Endothelial cell of umbilical vein (primary cell): ENCODE results near the gene PRDX3. TPM values are rescaled to one million over a fixed set of nuclear protein-coding genes. Genes with fewer than 3 reads are reported as not detected.

Experiments
- BruUV-seq: library from RNA; stranded (reverse); fragments of 400-500 nt; replicated peaks from 2 replicates; lab custom pipeline; 2021; lab: Mats Ljungman, UMichigan
- CTCF ChIA-PET: fragments of 300-600, 350-600 bp; sonication (Branson Sonifier 250); formaldehyde crosslinking; loops from one replicate; lab custom pipeline; 2021; ENCODE audit warnings: antibody characterized with exemption, inconsistent platforms; lab: Charles Lee
- POLR2A ChIA-PET: fragments of 300-600, 350-600 bp; sonication (Branson Sonifier 250); formaldehyde crosslinking; loops from one replicate; lab custom pipeline; 2021; ENCODE audit warnings: antibody characterized with exemption, inconsistent platforms; lab: Charles Lee
- DNase-seq: peaks from one replicate; pipeline ENCODE4 v3.0.0-alpha.2; 2011; ENCODE audit warnings: low read depth, low spot score
- FAIRE-seq: peaks from 2 replicates; lab custom pipeline; 2011; peaks lifted over from hg19 to GRCh38; lab: Jason Lieb, UNC
- H2AFZ ChIP-seq: 2 replicates; pipeline ENCODE4 v1.6.0; 2012; ENCODE audit warnings: low read depth, low read length, control low read depth, inconsistent platforms
- H3K27ac ChIP-seq: 2 replicates; pipeline ENCODE4 v1.5.1; 2011; ENCODE audit warnings: low read depth, mild to moderate bottlenecking, control low read depth, low read length, moderate library complexity; ENCODE audit not compliant: insufficient read depth
- H3K27me3 ChIP-seq, 2 experiments: 2 replicates each; pipeline versions ENCODE4 v1.6.0 to v1.6.1; 2011; ENCODE audit warnings: low read length in 2 of 2, mixed read lengths in 1 of 2; ENCODE audit not compliant: control insufficient read depth in 2 of 2, insufficient read depth in 2 of 2
- H3K36me3 ChIP-seq, 2 experiments: 2 replicates in 1 of 2; 3 replicates in 1 of 2; pipeline ENCODE4 v1.5.1; 2011; ENCODE audit warnings: low read length in 2 of 2, mild to moderate bottlenecking in 1 of 2, moderate library complexity in 1 of 2; ENCODE audit not compliant: control insufficient read depth in 2 of 2, insufficient read depth in 2 of 2; ENCODE audit errors: extremely low read depth in 1 of 2
- H3K4me1 ChIP-seq: 3 replicates; pipeline ENCODE4 v1.5.1; 2011; ENCODE audit warnings: mild to moderate bottlenecking, low read length; ENCODE audit not compliant: control insufficient read depth, insufficient read depth; ENCODE audit errors: extremely low read depth
- H3K4me2 ChIP-seq: 2 replicates; pipeline ENCODE4 v1.6.1; 2011; ENCODE audit warnings: low read length, control low read depth, mixed read lengths; ENCODE audit not compliant: insufficient read depth
- H3K4me3 ChIP-seq, 3 experiments: fragments of 200-600 bp in 1 of 3; sonication (generic), shearing (Covaris generic) in 1 of 3; replicated peaks in 1 of 3; 2 replicates each; pipeline ENCODE4 v1.5.1; 2011 to 2016; ENCODE audit warnings: control low read depth in 3 of 3, low read length in 3 of 3, mild to moderate bottlenecking in 2 of 3, inconsistent platforms in 1 of 3, low read depth in 1 of 3, moderate library complexity in 1 of 3; ENCODE audit not compliant: insufficient read depth in 1 of 3
- H3K79me2 ChIP-seq: 2 replicates; pipeline ENCODE4 v1.6.0; 2012; ENCODE audit warnings: low read length, inconsistent platforms; ENCODE audit not compliant: control insufficient read depth, insufficient read depth
- H3K9ac ChIP-seq: replicated peaks from 2 replicates; pipeline ENCODE3; 2011; ENCODE audit warnings: low read length, control low read depth; ENCODE audit not compliant: insufficient read depth; ENCODE audit errors: extremely low read depth
- H3K9me1 ChIP-seq: replicated peaks from 3 replicates; pipeline ENCODE4 v1.6.0; 2011; ENCODE audit warnings: mild to moderate bottlenecking, low read length; ENCODE audit not compliant: control insufficient read depth, insufficient read depth; ENCODE audit errors: extremely low read depth
- H3K9me3 ChIP-seq: replicated peaks from 2 replicates; pipeline ENCODE4 v1.5.1; 2012; ENCODE audit warnings: low read length, inconsistent platforms; ENCODE audit not compliant: control insufficient read depth, insufficient read depth
- H4K20me1 ChIP-seq: replicated peaks from 2 replicates; pipeline ENCODE3; 2011; ENCODE audit warnings: mild to moderate bottlenecking, low read length; ENCODE audit not compliant: control insufficient read depth, insufficient read depth; ENCODE audit errors: extremely low read depth
- EZH2 ChIP-seq: IDR thresholded peaks from 2 replicates; pipeline ENCODE4 v1.6.1; 2012; ENCODE audit warnings: borderline replicate concordance, low read depth, mild to moderate bottlenecking, moderate library complexity, low read length, inconsistent platforms; ENCODE audit not compliant: severe bottlenecking
- FOS ChIP-seq: IDR thresholded peaks from 2 replicates; pipeline ENCODE4 v1.6.1; 2011; ENCODE audit warnings: mild to moderate bottlenecking, low read length, moderate library complexity, borderline replicate concordance; ENCODE audit not compliant: insufficient read depth
- GATA2 ChIP-seq: IDR thresholded peaks from 2 replicates; pipeline ENCODE4 v1.7.0; 2011; ENCODE audit warnings: low read depth, mild to moderate bottlenecking, moderate library complexity, mixed read lengths, low read length; ENCODE audit not compliant: insufficient read length, insufficient read depth
- JUN ChIP-seq: IDR thresholded peaks from 2 replicates; pipeline ENCODE4 v1.6.1; 2011; ENCODE audit warnings: borderline replicate concordance, low read depth; ENCODE audit not compliant: insufficient read length, insufficient read depth
- MYC ChIP-seq: IDR thresholded peaks from one replicate; pipeline ENCODE4 v1.6.1; 2011; ENCODE audit warnings: mild to moderate bottlenecking, low read depth, low read length
- POLR2A ChIP-seq: IDR thresholded peaks from 2 replicates; pipeline ENCODE4 v1.6.1; 2012; ENCODE audit warnings: low read depth, mild to moderate bottlenecking, control low read depth, low read length
- POLR2AphosphoS5 ChIP-seq: IDR thresholded peaks from 2 replicates; pipeline ENCODE4 v1.6.1; 2012; ENCODE audit warnings: low read depth, mild to moderate bottlenecking, control low read depth, low read length, moderate library complexity; ENCODE audit not compliant: insufficient read depth
- dilution Hi-C: fragments of 300-500 bp; cut with MboI; formaldehyde crosslinking; loops from one replicate; pipeline ENCODE4 v1.15.0; 2019; ENCODE audit warnings: low sequenced_read_pairs; ENCODE audit not compliant: extremely low pct_ligation_motif_present
- intact Hi-C: fragments of 100-400 bp; cut with micrococcal nuclease; formaldehyde crosslinking; loops from one replicate; pipeline ENCODE4 v1.10.0; 2022
- polyA plus RNA-seq, 4 experiments: library from polyadenylated mRNA; depleted of rRNA in 3 of 4; stranded (reverse) in 3 of 4; unstranded in 1 of 4; fragments of >200 nt; gene quantifications; 2 replicates each; pipeline versions ENCODE4 v1.2.1 to v1.2.3, GENCODE V29; 2011 to 2012; ENCODE audit warnings: missing spikeins in 1 of 4
- total RNA-seq: library from RNA; stranded (reverse); gene quantifications from 2 replicates; pipeline ENCODE4 v1.2.3, GENCODE V29; 2021
- TF ChIP-seq, protein P1 (sequence below): IDR thresholded peaks from 2 replicates; pipeline ENCODE4 v1.6.1; 2011; ENCODE audit not compliant: insufficient read depth, insufficient read length
- TF ChIP-seq, protein P2 (sequence below), 2 donors: IDR thresholded peaks; 1 replicate in 1 of 2; 2 replicates in 1 of 2; pipeline ENCODE4 v1.5.1; 2011; ENCODE audit warnings: low read length in 2 of 2, mild to moderate bottlenecking in 2 of 2, moderate library complexity in 2 of 2, control low read depth in 1 of 2, inconsistent platforms in 1 of 2, low read depth in 1 of 2; ENCODE audit not compliant: insufficient read depth in 1 of 2; ENCODE audit errors: extremely low read depth in 1 of 2

Gene PRDX3
- total and polyA plus RNA-seq, 2 donors (not counting 3 experiments of a cell fraction or from before 2014, with no cell fraction given), result 123 to 124 TPM

DNA sequence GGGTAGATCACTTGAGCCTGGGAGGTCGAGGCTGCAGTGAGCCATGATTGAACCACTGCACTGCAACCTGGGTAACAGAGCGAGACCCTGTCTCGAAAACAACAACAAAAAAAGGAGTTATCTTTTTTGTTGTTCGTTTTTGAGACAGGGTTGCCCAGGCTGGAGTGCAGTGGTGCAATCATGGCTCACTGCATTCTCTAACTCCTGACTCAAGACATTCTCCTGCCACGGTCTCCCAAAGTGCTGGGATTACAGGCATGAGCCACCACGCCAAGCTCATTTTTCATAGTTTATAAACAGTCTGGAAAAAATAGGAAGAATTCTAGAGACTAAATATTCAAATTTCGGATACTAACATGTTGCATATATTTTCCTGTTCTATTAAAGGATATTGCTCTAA lies 42.5 kb downstream of the PRDX3 start:
- TF ChIP-seq, protein P1, sequence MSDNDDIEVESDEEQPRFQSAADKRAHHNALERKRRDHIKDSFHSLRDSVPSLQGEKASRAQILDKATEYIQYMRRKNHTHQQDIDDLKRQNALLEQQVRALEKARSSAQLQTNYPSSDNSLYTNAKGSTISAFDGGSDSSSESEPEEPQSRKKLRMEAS, result no peak
- no peak for TF ChIP-seq GATA2
- no peak for TF ChIP-seq POLR2A
- no peak for TF ChIP-seq EZH2
- TF ChIP-seq JUN, result no peak
- TF ChIP-seq MYC, result no peak
- no peak for TF ChIP-seq POLR2AphosphoS5
- TF ChIP-seq, protein P2, sequence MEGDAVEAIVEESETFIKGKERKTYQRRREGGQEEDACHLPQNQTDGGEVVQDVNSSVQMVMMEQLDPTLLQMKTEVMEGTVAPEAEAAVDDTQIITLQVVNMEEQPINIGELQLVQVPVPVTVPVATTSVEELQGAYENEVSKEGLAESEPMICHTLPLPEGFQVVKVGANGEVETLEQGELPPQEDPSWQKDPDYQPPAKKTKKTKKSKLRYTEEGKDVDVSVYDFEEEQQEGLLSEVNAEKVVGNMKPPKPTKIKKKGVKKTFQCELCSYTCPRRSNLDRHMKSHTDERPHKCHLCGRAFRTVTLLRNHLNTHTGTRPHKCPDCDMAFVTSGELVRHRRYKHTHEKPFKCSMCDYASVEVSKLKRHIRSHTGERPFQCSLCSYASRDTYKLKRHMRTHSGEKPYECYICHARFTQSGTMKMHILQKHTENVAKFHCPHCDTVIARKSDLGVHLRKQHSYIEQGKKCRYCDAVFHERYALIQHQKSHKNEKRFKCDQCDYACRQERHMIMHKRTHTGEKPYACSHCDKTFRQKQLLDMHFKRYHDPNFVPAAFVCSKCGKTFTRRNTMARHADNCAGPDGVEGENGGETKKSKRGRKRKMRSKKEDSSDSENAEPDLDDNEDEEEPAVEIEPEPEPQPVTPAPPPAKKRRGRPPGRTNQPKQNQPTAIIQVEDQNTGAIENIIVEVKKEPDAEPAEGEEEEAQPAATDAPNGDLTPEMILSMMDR (IDR thresholded peaks at IDR 0.05; ENCODE audit: extremely low read depth in 1 of 2, insufficient read depth in 1 of 2, low read depth in 1 of 2, low read length in 2 of 2), result no peak
- no peak for TF ChIP-seq FOS
- DNase-seq (no peak), FAIRE-seq (no peak)
- Histone ChIP-seq H3K9me1 (no peaks in the 10 kb centered on the region), H3K4me1 (peaks cover 8% of the 10 kb centered on the region), H3K4me2 (no peak overlapping the region), H3K79me2 (no peaks in the 10 kb centered on the region), H3K27ac (no peak overlapping the region), H3K36me3 (peaks cover 4 to 14% of the 10 kb centered on the region in 2 experiments), H3K4me3 (no peak overlapping the region), H3K9me3 (no peaks in the 10 kb centered on the region), H3K27me3 (no peaks in the 10 kb centered on the region), H4K20me1 (no peaks in the 10 kb centered on the region), H3K9ac (no peak overlapping the region), H2AFZ (no peak overlapping the region)
- dilution Hi-C loops (no loop called here), intact Hi-C loops (loop anchor here (5.0 kb wide), 2 partner anchors 311 to 356 kb away; no protein-coding TSS in a partner anchor)
- POLR2A ChIA-PET, result no interaction called here
- CTCF ChIA-PET, result interaction anchor here (0.6 to 1.1 kb wide), 3 partner anchors 25 to 309 kb away, joined by 3 to 6 read pairs (median 3); no protein-coding TSS in a partner anchor
- BruUV-seq, result no TSS peak
